ENCODE data around the gene ARHGEF40. TPM values are rescaled to one million over a fixed set of nuclear protein-coding genes. Genes with fewer than 3 reads are reported as not detected.

The ARHGEF40 gene
- total RNA-seq, 1 experiment from 2014 or later, result 74.2 TPM

DNA sequence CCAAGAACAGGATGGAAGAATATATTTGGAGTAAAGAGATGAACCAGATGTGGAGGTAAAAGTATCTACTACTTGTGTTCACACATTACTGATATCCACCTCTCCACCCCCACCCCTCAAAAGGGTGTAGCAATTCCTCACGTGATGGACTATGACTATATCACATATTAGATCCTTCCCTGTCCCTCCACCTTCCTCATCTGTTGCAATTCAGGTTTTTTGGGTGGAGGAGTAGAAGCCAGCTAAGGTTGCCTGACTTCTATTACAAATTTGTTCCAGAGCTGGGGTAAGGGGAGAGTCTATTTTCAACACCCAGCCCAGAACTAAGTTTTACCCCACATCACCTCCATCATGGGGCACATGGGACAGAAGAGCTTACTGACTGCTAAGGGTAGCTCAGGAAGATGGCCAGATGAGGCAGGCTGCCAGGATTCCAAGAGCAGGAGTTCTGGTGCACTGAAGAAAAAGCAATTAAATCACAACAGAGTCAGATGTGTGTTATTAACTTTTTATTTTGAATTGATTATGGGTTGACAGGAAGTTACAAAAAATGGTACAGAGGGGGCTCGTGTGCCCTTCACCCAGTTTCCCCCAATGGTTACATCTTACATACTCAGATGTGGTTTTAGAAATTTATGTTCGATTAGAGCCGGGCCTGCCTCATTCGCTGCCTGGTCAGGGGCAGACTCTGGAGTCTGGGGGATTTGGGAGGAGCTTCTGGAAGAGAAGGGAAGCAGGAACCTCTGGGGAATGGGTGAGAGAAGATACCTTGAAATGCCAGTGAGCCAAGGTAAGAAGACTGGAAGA, 37.6 kb upstream of the ARHGEF40 start (continued):
- no peak for TF ChIP-seq SMAD4 (CRISPR knock-in tag; IDR thresholded peaks at IDR 0.05)
- TF ChIP-seq GABPB1 (CRISPR knock-in tag; IDR thresholded peaks at IDR 0.05), result no peak

DNA sequence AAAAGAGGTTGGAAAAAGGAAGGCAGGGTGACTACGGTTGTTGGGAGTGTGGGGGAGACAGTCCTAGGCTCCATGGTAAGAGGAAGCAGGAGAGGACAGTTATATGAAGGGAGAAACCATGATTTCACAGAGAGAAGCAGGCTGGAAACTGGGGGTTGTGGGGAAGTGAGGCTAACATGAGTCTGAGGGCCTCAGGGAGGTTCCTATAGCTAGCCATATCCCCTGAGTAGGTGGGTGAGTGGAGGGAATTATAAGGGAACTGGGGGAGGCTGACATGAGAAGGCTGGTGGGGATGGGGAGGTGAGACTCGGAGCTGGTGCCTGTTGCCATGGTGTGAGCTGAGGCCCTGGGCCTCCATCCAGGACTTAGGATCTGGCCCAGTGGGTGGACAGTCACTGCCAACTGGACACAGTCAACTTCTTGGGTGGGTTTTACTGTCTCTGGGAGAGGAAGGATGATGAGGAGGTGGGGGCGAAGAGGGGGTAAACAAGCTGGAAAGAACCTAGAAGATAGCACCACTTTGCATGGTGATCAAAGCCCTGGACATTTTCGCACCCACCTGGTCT, 36.9 kb upstream of the ARHGEF40 start:
- no peak for TF ChIP-seq SMAD3 (CRISPR knock-in tag; IDR thresholded peaks at IDR 0.05; ENCODE audit: borderline replicate concordance)
- TF ChIP-seq, protein P1, sequence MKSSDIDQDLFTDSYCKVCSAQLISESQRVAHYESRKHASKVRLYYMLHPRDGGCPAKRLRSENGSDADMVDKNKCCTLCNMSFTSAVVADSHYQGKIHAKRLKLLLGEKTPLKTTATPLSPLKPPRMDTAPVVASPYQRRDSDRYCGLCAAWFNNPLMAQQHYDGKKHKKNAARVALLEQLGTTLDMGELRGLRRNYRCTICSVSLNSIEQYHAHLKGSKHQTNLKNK (CRISPR knock-in tag; IDR thresholded peaks at IDR 0.05), result no peak
- TF ChIP-seq ATF1 (CRISPR knock-in tag; IDR thresholded peaks at IDR 0.05), result no peak
- no peak for TF ChIP-seq ZNF317 (CRISPR knock-in tag; IDR thresholded peaks at IDR 0.05; ENCODE audit: borderline replicate concordance, low read depth)
- TF ChIP-seq, protein P2, sequence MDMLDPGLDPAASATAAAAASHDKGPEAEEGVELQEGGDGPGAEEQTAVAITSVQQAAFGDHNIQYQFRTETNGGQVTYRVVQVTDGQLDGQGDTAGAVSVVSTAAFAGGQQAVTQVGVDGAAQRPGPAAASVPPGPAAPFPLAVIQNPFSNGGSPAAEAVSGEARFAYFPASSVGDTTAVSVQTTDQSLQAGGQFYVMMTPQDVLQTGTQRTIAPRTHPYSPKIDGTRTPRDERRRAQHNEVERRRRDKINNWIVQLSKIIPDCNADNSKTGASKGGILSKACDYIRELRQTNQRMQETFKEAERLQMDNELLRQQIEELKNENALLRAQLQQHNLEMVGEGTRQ (CRISPR knock-in tag; IDR thresholded peaks at IDR 0.05), result no peak
- TF ChIP-seq CBFB (CRISPR knock-in tag; IDR thresholded peaks at IDR 0.05; ENCODE audit: low read depth), result no peak
- TF ChIP-seq, protein P3, sequence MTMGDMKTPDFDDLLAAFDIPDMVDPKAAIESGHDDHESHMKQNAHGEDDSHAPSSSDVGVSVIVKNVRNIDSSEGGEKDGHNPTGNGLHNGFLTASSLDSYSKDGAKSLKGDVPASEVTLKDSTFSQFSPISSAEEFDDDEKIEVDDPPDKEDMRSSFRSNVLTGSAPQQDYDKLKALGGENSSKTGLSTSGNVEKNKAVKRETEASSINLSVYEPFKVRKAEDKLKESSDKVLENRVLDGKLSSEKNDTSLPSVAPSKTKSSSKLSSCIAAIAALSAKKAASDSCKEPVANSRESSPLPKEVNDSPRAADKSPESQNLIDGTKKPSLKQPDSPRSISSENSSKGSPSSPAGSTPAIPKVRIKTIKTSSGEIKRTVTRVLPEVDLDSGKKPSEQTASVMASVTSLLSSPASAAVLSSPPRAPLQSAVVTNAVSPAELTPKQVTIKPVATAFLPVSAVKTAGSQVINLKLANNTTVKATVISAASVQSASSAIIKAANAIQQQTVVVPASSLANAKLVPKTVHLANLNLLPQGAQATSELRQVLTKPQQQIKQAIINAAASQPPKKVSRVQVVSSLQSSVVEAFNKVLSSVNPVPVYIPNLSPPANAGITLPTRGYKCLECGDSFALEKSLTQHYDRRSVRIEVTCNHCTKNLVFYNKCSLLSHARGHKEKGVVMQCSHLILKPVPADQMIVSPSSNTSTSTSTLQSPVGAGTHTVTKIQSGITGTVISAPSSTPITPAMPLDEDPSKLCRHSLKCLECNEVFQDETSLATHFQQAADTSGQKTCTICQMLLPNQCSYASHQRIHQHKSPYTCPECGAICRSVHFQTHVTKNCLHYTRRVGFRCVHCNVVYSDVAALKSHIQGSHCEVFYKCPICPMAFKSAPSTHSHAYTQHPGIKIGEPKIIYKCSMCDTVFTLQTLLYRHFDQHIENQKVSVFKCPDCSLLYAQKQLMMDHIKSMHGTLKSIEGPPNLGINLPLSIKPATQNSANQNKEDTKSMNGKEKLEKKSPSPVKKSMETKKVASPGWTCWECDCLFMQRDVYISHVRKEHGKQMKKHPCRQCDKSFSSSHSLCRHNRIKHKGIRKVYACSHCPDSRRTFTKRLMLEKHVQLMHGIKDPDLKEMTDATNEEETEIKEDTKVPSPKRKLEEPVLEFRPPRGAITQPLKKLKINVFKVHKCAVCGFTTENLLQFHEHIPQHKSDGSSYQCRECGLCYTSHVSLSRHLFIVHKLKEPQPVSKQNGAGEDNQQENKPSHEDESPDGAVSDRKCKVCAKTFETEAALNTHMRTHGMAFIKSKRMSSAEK (CRISPR knock-in tag; IDR thresholded peaks at IDR 0.05; ENCODE audit: borderline replicate concordance), result no peak
- no peak for TF ChIP-seq PRRX2 (CRISPR knock-in tag; IDR thresholded peaks at IDR 0.05)
- TF ChIP-seq, protein P4, sequence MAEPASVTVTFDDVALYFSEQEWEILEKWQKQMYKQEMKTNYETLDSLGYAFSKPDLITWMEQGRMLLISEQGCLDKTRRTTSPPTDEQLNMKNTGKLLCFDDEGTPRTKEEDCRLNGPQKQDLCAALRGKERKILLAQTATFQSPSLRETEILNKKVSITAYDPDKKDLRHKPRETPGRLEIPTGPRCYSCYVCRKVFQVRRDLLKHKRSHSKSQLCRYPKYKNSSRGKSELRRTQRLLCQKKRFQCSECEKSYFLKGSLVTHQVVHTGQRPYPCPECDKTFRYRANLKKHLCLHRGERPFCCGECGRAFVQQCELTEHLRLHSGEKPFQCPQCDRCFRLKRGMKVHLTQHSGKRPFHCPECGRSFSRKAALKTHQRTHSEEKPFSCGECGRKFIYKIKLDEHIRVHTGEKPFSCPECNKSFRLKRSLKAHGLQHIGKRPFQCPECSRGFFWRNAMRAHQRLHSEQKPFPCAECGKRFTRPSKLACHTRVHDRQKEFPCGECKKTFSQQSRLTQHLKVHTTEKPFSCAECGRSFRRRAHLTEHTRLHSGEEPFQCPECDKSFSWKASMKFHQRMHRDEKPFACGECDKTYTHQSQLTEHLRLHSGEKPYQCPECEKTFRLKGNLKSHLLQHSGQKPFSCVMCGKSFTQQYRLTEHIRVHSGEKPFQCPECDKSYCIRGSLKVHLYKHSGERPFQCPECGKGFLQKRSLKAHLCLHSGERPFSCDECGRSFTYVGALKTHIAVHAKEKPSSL (CRISPR knock-in tag; conservative IDR thresholded peaks at IDR 0.05), result no peak
- TF ChIP-seq ZNF396 (CRISPR knock-in tag; IDR thresholded peaks at IDR 0.05; ENCODE audit: borderline replicate concordance), result no peak
- TF ChIP-seq KAT7 (CRISPR knock-in tag; IDR thresholded peaks at IDR 0.05; ENCODE audit: borderline replicate concordance), result no peak
- no peak for TF ChIP-seq MYBL2 (CRISPR knock-in tag; IDR thresholded peaks at IDR 0.05)
- TF ChIP-seq TP53 (CRISPR knock-in tag; IDR thresholded peaks at IDR 0.05), result no peak
- TF ChIP-seq, protein P5, sequence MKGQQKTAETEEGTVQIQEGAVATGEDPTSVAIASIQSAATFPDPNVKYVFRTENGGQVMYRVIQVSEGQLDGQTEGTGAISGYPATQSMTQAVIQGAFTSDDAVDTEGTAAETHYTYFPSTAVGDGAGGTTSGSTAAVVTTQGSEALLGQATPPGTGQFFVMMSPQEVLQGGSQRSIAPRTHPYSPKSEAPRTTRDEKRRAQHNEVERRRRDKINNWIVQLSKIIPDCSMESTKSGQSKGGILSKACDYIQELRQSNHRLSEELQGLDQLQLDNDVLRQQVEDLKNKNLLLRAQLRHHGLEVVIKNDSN (CRISPR knock-in tag; IDR thresholded peaks at IDR 0.05), result no peak
- no peak for TF ChIP-seq NFYB (CRISPR knock-in tag; conservative IDR thresholded peaks at IDR 0.05; ENCODE audit: low read depth)
- TF ChIP-seq, protein P6, sequence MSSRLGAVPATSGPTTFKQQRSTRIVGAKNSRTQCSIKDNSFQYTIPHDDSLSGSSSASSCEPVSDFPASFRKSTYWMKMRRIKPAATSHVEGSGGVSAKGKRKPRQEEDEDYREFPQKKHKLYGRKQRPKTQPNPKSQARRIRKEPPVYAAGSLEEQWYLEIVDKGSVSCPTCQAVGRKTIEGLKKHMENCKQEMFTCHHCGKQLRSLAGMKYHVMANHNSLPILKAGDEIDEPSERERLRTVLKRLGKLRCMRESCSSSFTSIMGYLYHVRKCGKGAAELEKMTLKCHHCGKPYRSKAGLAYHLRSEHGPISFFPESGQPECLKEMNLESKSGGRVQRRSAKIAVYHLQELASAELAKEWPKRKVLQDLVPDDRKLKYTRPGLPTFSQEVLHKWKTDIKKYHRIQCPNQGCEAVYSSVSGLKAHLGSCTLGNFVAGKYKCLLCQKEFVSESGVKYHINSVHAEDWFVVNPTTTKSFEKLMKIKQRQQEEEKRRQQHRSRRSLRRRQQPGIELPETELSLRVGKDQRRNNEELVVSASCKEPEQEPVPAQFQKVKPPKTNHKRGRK (CRISPR knock-in tag; IDR thresholded peaks at IDR 0.05; ENCODE audit: borderline replicate concordance), result no peak
- TF ChIP-seq, protein P7, sequence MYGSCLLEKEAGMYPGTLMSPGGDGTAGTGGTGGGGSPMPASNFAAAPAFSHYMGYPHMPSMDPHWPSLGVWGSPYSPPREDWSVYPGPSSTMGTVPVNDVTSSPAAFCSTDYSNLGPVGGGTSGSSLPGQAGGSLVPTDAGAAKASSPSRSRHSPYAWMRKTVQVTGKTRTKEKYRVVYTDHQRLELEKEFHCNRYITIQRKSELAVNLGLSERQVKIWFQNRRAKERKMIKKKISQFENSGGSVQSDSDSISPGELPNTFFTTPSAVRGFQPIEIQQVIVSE (CRISPR knock-in tag; IDR thresholded peaks at IDR 0.05; ENCODE audit: borderline replicate concordance), result no peak
- ChIA-PET CTCF (interaction anchor here (0.7 to 12.2 kb wide), 3 partner anchors 11 to 196 kb away, joined by 4 to 104 read pairs (median 7); no protein-coding TSS in a partner anchor), POLR2A (interaction anchor here (1.4 kb wide), 1 partner anchor 9 kb away, joined by 4 read pairs; no protein-coding TSS in a partner anchor)
- Mint-ChIP-seq H3K4me3 (no peak overlapping the region), H3K27me3 (ENCODE audit: low read depth) (peaks cover 8% of the 10 kb centered on the region), H3K9me3 (no peaks in the 10 kb centered on the region), H3K36me3 (no peaks in the 10 kb centered on the region), H3K27ac (no peak overlapping the region), H3K4me1 (peaks cover 2% of the 10 kb centered on the region)
- ATAC-seq (no peak), DNase-seq (ENCODE audit: low spot score) (no peak)

All from WTC11 (cell line).